Putamen (tissue), 1 donor: ENCODE results near the gene MICALL1.
A peak's percentile ranks its signal among the peaks of the same experiment; 100 is the strongest.

Experiments used
- DNase-seq: peaks from one replicate; pipeline ENCODE4 v3.0.0-alpha.2; 2016; ENCODE audit warnings: low spot score

The MICALL1 gene

GRCh38 chr22:37982151-37982785 lies 76.2 kb downstream of the MICALL1 start:
- no peak for DNase-seq

- no peak for DNase-seq
Observed at GRCh38 chr22:37982938-37983859, 77.1 kb downstream of the MICALL1 start.

DNA sequence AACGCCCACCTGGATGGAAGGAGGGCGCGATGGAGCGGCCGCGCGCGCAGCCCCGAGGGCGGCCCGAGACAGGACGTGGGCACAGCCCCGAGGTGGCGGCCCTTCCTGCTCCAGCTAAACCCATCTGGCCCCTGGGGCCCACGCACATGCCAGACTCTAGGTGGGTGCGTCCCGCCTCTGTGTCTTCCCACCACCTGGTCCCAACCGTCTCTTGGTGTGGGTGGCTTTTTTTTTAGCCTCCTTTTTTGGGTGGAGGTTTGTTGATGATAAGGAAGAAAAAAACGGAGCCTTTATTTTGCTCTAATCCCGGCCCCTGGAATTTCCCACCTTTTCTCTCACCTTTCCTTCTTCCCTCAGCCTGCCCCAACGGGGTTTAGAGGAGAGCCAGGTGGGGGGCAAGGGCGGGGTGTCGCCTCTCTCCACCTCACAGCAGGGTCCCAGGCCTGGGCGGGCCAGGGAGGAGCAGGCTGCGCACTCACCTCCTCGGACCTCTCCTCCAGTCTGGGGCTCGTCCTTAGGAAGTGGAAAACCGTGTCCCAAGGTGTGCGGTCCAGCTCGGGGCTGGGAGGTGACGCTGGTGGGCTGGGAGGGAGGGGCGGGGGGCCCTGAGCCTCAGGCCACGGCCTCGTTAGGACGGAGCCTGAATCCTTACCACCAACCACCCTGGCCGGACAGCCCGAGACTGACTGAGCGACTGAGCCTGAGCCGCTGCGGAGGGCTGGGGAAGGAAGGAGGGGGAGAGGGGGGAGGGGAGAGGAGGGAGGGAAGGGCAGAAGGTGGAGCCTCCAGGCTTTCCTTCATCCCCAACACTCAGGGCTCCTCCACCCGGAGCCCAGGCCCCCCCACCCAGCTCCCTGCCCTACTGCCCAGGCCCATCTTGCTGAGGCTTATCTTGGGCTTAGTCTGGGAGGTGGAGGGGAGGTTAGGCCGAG lies 78.0 kb downstream of the MICALL1 start, which contains the start of gene SOX10:
Gene SOX10, minus strand, starts transcription at position 696 of the 932 bp plus-strand sequence. CDS start 771 bp downstream, outside the sequence.
- peak; percentile 91 for DNase-seq

- no peak for DNase-seq
Observed at GRCh38 chr22:37985050-37985585, 79.0 kb downstream of the MICALL1 start.

DNA sequence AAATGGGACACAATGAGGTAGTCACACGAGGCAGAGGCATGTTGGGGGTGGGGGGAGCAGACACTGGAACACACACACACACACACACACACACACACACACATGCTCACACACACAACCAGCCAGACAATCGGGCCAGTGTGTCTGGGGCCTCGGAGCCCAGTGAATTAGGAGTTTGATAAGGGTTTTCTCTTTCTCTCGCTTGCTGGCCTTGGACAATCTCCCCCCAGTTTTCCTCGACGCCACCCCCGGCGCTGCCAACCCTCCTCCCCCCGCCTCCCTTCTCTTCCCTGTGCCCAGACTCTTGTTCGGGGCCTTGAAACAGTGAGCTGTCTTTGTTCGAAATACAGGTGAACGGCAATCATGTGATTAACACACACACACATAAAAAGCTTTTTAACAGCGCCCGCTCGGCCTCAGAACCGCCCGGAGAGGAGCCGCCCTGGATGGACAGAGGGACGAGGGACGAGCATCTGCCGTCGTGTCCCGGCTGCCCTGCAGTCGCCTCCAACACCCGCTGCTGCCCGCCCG lies 79.7 kb downstream of the MICALL1 start:
- peak; percentile 95 for DNase-seq

DNA sequence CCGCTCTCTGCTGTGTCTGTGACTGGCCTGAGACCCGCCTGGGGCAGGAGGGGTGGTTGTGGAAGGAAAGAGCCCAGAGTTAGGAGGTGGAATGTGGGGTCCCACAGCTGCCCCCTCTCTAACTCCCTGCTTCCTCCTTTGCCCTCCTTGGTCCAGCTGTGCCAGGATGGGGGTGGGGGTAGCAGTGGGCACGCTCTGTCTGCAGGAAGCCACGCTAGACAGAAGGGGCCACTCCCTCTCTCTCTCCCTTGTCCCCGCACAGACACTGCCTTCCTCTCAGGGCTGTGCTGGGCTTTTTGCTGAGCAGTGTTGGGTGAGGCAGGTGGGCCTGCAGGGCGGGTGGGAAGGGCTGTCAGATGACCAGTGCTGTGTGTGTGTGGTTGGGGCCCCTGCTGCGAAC lies 80.3 kb downstream of the MICALL1 start:
- DNase-seq = no peak

- no peak for DNase-seq
Observed at GRCh38 chr22:37989146-37990045, 83.3 kb downstream of the MICALL1 start.

DNA sequence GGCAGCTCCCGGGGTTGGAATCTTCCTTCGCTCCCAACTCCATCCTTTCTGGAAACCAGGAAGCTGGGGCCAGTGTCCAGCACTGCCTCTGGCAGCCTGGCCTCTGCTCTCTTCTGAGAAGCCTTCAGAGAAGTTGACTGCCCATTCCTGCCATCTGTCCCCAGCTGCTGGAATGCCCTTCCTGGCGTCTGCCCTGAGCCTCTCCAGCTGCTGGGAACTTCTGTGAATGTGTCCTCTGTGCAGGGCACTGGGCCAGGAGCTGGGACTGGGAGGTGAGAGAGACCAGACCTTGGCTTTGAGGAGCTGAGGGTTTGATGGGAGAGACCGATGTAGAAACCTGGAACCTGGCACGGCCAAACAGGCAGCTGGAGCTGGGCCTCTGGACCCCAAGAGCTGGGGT lies 84.2 kb downstream of the MICALL1 start:
- DNase-seq = no peak

GRCh38 chr22:37990862-37991261 lies 84.8 kb downstream of the MICALL1 start:
- DNase-seq = no peak

- DNase-seq = no peak
Observed at GRCh38 chr22:37991731-37992442, 85.8 kb downstream of the MICALL1 start.
